Neural crest cell (in vitro differentiated cells): ENCODE data around the gene GTPBP1. TPM values are rescaled to one million over a fixed set of nuclear protein-coding genes. Genes with fewer than 3 reads are reported as not detected.

Source experiments
- DNase-seq: peaks from one replicate; pipeline ENCODE4 v3.0.0; 2021; ENCODE audit warnings: low read depth, mixed read lengths, low spot score
- H3K27ac Mint-ChIP-seq: one replicate; pipeline ENCODE4 v1.8.0; 2021; ENCODE audit warnings: mild to moderate bottlenecking, mixed read lengths; ENCODE audit not compliant: unreplicated experiment
- H3K27me3 Mint-ChIP-seq: 2 replicates; pipeline ENCODE4 v1.8.0; 2021; ENCODE audit warnings: low read depth, mild to moderate bottlenecking, mixed read lengths
- H3K36me3 Mint-ChIP-seq: 2 replicates; pipeline ENCODE4 v1.8.0; 2021; ENCODE audit warnings: low read depth, mild to moderate bottlenecking, mixed read lengths
- H3K4me1 Mint-ChIP-seq: 2 replicates; pipeline ENCODE4 v1.8.0; 2021; ENCODE audit warnings: mixed read lengths
- H3K4me3 Mint-ChIP-seq: one replicate; pipeline ENCODE4 v1.8.0; 2021; ENCODE audit warnings: mild to moderate bottlenecking, mixed read lengths
- H3K9me3 Mint-ChIP-seq: 2 replicates; pipeline ENCODE4 v1.8.0; 2021; ENCODE audit warnings: mixed read lengths
- total RNA-seq: library from RNA; stranded (reverse); gene quantifications from 2 replicates; pipeline ENCODE4 v1.2.1, GENCODE V29; 2021
- TF ChIP-seq, protein P1 (sequence below): fragments of 200-600 bp; sonication (generic); conservative IDR thresholded peaks from 2 replicates; pipeline ENCODE4 v1.5.0; 2021; ENCODE audit warnings: antibody characterized with exemption, mild to moderate bottlenecking

Gene GTPBP1
- total RNA-seq, 1 donor from 2014 or later = 73.3 TPM

DNA sequence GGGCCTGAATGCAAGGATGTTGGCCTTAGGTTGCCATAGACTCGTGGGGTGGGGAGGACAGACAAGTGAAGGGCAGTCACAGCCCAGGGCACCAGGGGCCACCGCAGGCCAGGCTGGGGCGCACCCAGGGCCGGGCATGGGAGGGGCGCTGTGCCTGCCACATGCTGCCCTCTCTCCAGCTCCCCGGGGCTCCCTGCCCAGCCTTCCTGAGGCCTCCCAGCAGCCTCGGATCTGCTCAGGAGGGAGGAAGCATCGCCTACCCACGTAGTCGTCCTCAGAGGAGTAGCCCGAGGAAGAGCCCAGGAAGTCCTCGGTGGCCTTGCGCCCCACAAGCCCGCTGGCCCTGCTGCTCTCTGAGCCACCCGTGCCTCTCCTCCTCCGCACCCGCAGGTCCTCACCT lies 44.9 kb downstream of the GTPBP1 start:
- no peak overlapping the region for H3K4me3 Mint-ChIP-seq
- TF ChIP-seq, protein P1, sequence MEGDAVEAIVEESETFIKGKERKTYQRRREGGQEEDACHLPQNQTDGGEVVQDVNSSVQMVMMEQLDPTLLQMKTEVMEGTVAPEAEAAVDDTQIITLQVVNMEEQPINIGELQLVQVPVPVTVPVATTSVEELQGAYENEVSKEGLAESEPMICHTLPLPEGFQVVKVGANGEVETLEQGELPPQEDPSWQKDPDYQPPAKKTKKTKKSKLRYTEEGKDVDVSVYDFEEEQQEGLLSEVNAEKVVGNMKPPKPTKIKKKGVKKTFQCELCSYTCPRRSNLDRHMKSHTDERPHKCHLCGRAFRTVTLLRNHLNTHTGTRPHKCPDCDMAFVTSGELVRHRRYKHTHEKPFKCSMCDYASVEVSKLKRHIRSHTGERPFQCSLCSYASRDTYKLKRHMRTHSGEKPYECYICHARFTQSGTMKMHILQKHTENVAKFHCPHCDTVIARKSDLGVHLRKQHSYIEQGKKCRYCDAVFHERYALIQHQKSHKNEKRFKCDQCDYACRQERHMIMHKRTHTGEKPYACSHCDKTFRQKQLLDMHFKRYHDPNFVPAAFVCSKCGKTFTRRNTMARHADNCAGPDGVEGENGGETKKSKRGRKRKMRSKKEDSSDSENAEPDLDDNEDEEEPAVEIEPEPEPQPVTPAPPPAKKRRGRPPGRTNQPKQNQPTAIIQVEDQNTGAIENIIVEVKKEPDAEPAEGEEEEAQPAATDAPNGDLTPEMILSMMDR = no peak
- H3K4me1 Mint-ChIP-seq = peaks cover 17% of the 10 kb centered on the region
- H3K27me3 Mint-ChIP-seq = no peaks in the 10 kb centered on the region
- DNase-seq = no peak
- H3K9me3 Mint-ChIP-seq = no peaks in the 10 kb centered on the region
- H3K27ac Mint-ChIP-seq = no peak overlapping the region
- H3K36me3 Mint-ChIP-seq = no peaks in the 10 kb centered on the region

DNA sequence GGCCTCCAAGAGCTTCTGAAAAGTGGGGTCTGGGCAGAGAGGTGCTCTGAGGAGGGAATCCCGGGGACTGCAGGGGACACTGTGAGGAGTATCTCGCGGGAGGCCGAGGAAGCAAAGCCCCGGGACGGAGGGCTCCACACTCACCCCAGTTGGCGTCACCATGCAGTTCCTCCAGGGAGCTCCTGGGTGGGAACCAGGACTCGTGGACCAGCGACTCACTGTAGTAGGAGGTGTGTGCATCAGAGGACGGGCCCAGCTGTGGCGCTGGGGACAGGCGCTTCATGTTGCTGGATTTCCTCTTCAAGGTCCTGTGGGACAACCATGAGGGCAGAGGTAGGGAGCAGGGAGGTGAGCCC lies 45.3 kb downstream of the GTPBP1 start:
- Mint-ChIP-seq H3K4me3 (no peak overlapping the region), H3K27me3 (no peaks in the 10 kb centered on the region), H3K4me1 (peaks cover 17% of the 10 kb centered on the region), H3K36me3 (no peaks in the 10 kb centered on the region), H3K9me3 (no peaks in the 10 kb centered on the region), H3K27ac (no peak overlapping the region)
- DNase-seq = no peak
- TF ChIP-seq, protein P1 = no peak

DNA sequence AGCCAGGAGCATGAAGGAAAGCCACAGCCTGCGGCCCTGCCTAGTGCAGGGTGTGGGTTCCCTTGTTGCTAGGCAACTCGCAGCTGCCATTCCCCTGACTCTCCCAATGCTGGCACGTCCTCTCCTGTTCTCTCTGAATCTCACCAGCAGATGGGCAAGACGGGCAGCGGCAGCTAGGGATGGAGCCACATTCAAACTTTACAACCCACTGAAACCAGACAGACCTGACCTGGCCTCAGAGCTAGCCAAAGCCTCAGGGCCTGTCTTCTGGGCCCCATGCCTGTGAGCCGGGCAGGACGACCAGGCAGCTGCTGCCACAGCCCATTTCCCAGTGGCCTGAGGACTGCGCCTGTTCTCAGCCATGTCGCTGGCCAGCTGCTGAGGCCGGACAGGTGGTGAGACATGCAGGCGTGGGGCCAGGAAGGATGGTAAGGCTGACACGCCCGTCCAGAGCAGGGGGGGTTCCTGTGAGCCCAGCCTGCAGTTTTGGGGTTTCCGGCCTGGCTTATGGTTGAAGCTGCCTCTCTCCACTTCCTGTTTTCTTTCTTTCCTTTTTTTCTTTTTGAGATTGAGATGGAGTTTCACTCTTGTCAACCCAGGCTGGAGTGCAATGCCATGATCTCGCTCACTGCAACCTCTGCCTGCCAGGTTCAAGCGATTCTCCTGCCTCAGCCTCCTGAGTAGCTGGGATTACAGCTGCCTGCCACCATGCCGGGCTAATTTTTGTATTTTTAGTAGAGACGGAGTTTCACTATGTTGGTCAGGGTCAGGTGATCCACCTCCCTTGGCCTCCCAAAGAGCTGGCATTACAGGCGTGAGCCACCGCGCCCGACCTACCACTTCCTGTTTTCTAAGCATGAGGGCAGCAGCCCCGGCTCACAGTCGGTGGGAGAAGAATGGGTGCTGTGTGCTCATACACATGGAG lies 45.9 kb downstream of the GTPBP1 start:
- Mint-ChIP-seq H3K4me1 (peaks cover 20% of the 10 kb centered on the region), H3K36me3 (no peaks in the 10 kb centered on the region), H3K27me3 (no peaks in the 10 kb centered on the region), H3K27ac (no peak overlapping the region), H3K9me3 (no peaks in the 10 kb centered on the region), H3K4me3 (no peak overlapping the region)
- DNase-seq = no peak
- TF ChIP-seq, protein P1 = no peak

DNA sequence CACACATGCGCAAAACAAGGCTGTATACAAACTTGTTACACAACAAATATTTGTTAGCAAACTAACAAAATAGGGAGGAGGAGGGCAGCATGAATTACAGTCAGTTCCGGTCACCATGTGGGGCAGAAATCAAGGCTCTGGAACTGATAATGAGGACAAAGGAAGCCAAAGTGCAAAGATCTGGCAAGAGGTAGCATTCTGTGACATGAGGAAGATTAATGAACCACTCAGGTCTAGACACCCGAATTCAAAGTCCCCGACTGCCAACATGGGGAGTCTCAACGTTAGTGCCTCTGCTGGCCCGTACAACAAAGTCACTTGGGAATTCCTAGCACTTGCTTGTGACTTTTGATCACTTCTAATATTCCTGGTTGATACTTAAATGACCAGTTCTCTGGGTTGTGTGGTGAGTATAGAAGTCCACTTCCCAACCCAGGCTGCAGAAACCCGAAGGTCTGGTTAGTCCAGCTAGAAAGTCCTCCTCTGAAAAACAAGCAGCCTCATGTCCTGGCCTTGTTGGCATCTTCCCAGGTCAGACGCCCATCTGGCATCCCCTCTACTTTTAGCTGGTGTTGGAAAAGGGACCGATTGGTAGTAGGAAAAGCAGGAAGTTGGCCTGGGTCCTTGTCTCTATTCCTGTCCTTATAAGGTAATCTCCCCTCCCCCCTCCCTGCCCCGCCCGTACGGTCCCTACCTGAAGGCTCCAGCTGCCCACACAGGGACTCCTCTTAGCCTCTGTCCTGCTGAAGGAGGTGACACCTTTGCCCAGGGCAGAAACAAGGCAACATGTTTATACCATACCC lies 48.4 kb downstream of the GTPBP1 start:
- no peak overlapping the region for H3K27ac Mint-ChIP-seq
- TF ChIP-seq, protein P1 = no peak
- H3K9me3 Mint-ChIP-seq = no peaks in the 10 kb centered on the region
- H3K4me3 Mint-ChIP-seq = peak overlapping the region; percentile 82
- no peaks in the 10 kb centered on the region for H3K27me3 Mint-ChIP-seq
- no peaks in the 10 kb centered on the region for H3K36me3 Mint-ChIP-seq
- H3K4me1 Mint-ChIP-seq = peaks cover 31% of the 10 kb centered on the region
- DNase-seq = no peak

DNA sequence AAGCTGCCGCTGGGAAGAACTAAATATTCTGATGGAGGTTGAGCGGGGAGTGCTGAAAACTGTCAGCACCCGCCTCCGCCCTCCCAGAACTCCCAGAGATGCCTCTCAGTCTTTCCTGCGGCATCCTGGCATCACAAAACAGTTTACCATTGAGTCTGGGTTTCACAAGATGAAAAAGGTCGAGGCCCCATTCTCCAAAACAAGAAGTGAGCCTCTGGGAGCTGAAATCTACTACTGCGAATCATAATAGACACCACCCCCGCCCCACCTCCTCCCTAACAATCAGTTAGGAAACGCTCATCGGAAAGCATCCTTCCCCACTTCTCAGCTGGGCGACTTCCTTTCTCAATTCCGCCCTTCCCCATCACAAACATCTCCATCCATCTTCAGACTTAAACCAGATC lies 49.0 kb downstream of the GTPBP1 start:
- Mint-ChIP-seq H3K4me1 (peaks cover 31% of the 10 kb centered on the region), H3K27me3 (no peaks in the 10 kb centered on the region), H3K9me3 (no peaks in the 10 kb centered on the region), H3K36me3 (no peaks in the 10 kb centered on the region), H3K4me3 (peak overlapping the region; percentile 82), H3K27ac (no peak overlapping the region)
- TF ChIP-seq, protein P1 = no peak
- DNase-seq = no peak
